ENCODE data around the gene ADCY1.
A peak's percentile ranks its signal among the peaks of the same experiment; 100 is the strongest.

ADCY1 gene

GRCh38 chr7:45698303-45699014 is 124.3 kb downstream of the ADCY1 start:
- DNase-seq: no peak

DNA sequence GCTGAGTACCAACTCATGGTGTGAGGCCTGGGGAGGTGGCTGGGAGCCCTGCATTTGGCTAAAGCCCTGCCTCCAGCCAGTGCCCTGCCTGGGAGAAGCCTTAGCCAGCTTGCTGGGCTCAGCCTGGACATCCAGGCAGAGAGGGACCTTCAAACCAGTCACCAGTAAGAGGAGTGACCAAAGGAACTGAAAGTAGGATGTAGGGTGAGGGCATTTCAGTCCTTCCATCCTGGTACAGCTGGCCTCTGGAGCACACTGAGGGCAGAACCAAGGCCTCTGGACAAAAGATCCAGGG is 124.8 kb downstream of the ADCY1 start:
- DNase-seq: peak; percentile 9

GRCh38 chr7:45699726-45700390 is 125.7 kb downstream of the ADCY1 start:
- peak; percentile 18 for DNase-seq

DNA sequence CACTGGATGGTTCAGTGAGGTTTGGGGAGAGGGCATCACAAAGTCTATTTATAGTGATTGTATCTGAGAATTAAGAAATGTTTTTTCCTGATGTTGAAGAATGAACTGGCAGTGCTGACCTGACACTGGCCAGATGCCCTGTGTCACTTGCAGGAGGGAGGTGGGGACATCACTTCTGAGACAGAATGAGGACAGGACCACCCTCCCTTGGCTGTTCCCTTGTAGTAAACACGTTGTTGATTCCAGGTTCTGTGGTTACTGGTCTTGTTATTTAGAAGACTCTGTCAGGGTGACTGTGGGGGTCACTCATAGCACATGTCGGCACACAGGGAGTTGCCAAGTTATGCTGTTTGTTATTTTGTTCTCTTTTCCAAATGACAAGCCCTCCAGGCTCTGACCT is 126.4 kb downstream of the ADCY1 start:
- no peak for DNase-seq

- peak; percentile 14 for DNase-seq
These were observed 127.7 kb downstream of the ADCY1 start for GRCh38 chr7:45701701-45702510.

DNA sequence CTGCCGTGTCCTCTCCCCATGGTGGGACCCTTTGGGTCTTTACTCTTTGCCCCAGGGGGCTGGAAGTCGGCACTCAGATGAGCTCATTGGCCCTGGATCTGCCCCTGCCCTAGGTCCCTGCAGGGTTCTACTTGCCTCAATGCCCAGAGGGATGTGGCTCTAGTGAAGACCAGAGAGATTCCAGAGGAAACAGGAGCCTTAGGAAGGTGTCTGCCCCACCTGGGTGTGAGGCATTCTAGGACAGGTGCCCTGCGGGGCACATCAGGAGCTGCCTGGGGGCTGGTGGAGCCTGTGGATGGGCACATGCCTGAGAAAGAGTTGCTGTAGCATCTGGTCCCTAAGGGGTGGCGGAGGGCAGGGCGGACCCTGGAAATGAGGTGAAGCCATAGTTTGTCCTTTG is 128.6 kb downstream of the ADCY1 start:
- no peak for DNase-seq

GRCh38 chr7:45703373-45703821 is 129.2 kb downstream of the ADCY1 start:
- no peak for DNase-seq

DNA sequence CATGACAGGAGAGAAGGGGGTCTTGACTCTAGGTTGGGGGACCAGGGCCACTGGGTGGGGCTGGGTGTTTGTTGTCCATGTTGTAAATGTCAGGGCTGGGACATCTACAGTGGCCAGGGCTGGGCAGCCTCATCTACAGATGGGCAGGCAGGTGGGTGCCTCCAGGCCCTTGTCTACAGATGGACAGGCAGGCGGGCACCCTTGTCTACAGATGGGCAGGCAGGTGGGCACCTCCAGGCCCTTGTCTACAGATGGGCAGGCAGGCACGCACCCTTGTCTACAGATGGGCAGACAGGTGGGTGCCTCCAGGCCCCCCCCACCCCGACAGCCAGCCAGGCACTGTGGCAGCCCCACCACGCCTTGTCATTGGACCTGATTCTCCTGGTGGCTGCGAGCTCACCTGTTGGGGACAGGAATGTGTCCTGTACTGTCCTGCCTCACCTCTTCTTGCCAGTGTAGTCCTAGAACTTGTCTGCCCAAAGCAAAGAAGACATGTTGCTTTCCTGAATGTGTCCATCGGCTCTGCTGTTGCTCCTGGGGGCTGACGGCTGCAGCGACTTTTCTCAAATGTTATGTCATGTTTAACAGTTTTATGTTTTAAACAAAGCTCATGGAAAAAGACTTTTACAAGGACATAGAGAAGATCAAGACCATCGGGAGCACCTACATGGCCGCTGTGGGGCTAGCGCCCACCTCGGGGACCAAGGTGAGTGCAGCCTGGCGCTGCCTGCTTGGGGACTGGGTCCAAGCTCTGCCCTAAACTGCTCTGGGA is 129.9 kb downstream of the ADCY1 start:
- peak; percentile 17 for DNase-seq

DNA sequence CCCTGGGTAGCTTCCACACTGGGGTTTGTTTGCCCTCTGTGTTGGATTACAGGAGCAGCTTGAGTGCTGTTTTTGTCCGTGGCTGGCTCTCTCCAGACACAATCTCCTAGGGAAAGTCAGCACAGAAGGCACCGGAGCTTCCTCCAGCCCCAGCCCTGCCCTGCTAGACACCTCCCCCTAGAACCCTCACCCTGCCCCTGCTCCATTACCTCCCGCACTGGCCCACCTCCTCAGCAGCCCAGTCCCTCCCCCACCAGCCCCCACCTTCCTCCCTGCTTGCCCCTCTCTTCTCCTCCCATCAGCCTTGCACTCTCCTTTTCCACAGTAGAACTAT is 130.5 kb downstream of the ADCY1 start:
- DNase-seq: peak; percentile 22

- DNase-seq: peak; percentile 22
These were observed 134.1 kb downstream of the ADCY1 start for GRCh38 chr7:45708046-45708950.

GRCh38 chr7:45709168-45710042 is 135.2 kb downstream of the ADCY1 start:
- no peak for DNase-seq

- no peak for DNase-seq
These were observed 136.3 kb downstream of the ADCY1 start for GRCh38 chr7:45710271-45711160.

DNA sequence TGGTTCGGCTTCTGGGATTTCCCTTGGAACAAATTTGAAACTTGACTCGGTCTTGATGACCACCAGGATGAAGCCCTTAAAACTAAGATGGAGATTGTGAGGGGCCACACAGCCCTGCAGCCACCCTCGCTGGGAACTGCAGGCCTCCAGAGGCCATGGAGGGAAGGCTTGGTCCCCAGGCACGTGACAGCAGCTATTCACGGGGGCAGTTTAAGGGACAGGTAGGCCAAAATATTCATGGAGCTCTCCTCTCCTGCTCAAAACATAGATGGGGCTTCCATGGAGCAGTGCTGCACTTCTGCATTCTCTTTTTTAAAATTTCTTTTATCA is 137.0 kb downstream of the ADCY1 start:
- no peak for DNase-seq

GRCh38 chr7:45712057-45712689 is 138.0 kb downstream of the ADCY1 start:
- DNase-seq: peak; percentile 9

- peak; percentile 21 for DNase-seq
These were observed 138.9 kb downstream of the ADCY1 start for GRCh38 chr7:45712872-45713668.

GRCh38 chr7:45713669-45714520 is 139.7 kb downstream of the ADCY1 start:
- peak; percentile 23 for DNase-seq

DNA sequence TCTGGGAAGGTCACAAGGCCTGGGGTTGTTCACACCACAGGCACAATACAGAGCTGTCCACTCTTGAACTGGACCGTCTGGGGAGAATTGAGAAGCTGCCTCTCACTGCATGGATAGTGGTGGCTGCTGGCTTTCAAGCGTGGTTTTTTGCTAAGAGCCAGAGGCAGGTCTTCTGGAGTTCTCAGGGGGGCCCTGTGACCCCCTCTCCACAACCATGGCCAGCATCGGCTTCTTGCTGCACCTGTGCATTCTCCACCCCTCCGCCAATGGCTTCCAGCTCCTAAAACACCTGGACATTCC is 140.3 kb downstream of the ADCY1 start:
- DNase-seq: peak; percentile 6
